PC-9 (cell line): ENCODE data around the gene DEFB114. TPM values are rescaled to one million over a fixed set of nuclear protein-coding genes. Genes with fewer than 3 reads are reported as not detected.

Experiments
- BruUV-seq: library from RNA; stranded (reverse); fragments of 400-500 nt; replicated peaks from 2 replicates; lab custom pipeline; 2021; lab: Mats Ljungman, UMichigan
- CTCF ChIA-PET: fragments of 300-600 bp; sonication (Branson Sonifier 250); formaldehyde crosslinking; loops from one replicate; lab custom pipeline; 2022; ENCODE audit warnings: antibody characterized with exemption; lab: Charles Lee
- POLR2A ChIA-PET: fragments of 300-600 bp; sonication (Branson Sonifier 250); formaldehyde crosslinking; loops from one replicate; lab custom pipeline; 2022; ENCODE audit warnings: antibody characterized with exemption; ENCODE audit not compliant: unreplicated experiment; lab: Charles Lee
- DNase-seq, 2 experiments: peaks; one replicate each; pipeline versions ENCODE4 v3.0.0 to v3.0.0-alpha.2; 2015 to 2022; ENCODE audit warnings: mixed read lengths in 1 of 2
- H2AFZ ChIP-seq: fragments of 200-600 bp; sonication (generic); 2 replicates; pipeline ENCODE4 v1.8.1; 2017; ENCODE audit warnings: antibody characterized with exemption
- H3F3A ChIP-seq: fragments of 200-600 bp; sonication (generic); 2 replicates; pipeline ENCODE4 v1.8.1; 2017; ENCODE audit warnings: antibody characterized with exemption, mild to moderate bottlenecking, low read depth; ENCODE audit not compliant: insufficient read depth
- H3K27ac ChIP-seq: fragments of 200-600 bp; sonication (generic); 2 replicates; pipeline ENCODE4 v1.6.1; 2016; ENCODE audit warnings: mixed run types
- H3K27me3 ChIP-seq: fragments of 200-600 bp; sonication (generic); 2 replicates; pipeline ENCODE4 v1.6.1; 2016; ENCODE audit warnings: low read depth, mixed run types; ENCODE audit not compliant: insufficient read depth
- H3K36me3 ChIP-seq: fragments of 200-600 bp; sonication (generic); 2 replicates; pipeline ENCODE4 v1.6.1; 2016; ENCODE audit warnings: low read depth, mixed run types
- H3K4me1 ChIP-seq: fragments of 200-600 bp; sonication (generic); replicated peaks from 2 replicates; pipeline ENCODE4 v1.6.1; 2016; ENCODE audit warnings: mixed run types; ENCODE audit not compliant: insufficient read depth
- H3K4me2 ChIP-seq: fragments of 200-600 bp; sonication (generic); 2 replicates; pipeline ENCODE4 v1.6.1; 2017; ENCODE audit warnings: mixed run types
- H3K4me3 ChIP-seq: fragments of 200-600 bp; sonication (generic); 2 replicates; pipeline ENCODE4 v1.6.1; 2016; ENCODE audit warnings: mixed run types
- H3K79me2 ChIP-seq: fragments of 200-600 bp; sonication (generic); 2 replicates; pipeline ENCODE4 v1.6.1; 2017; ENCODE audit warnings: low read depth, mixed run types
- H3K9me2 ChIP-seq: fragments of 200-600 bp; sonication (generic); 2 replicates; pipeline ENCODE4 v1.8.1; 2017; ENCODE audit warnings: mild to moderate bottlenecking; ENCODE audit not compliant: insufficient read depth
- H3K9me3 ChIP-seq: fragments of 200-600 bp; sonication (generic); 2 replicates; pipeline ENCODE4 v1.8.1; 2016; ENCODE audit warnings: low read depth; ENCODE audit not compliant: insufficient read depth
- H4K20me1 ChIP-seq: fragments of 200-600 bp; sonication (generic); 2 replicates; pipeline ENCODE4 v1.8.1; 2017; ENCODE audit not compliant: insufficient read depth
- CTCF ChIP-seq: fragments of 200-600 bp; sonication (generic); conservative IDR thresholded peaks from 2 replicates; pipeline ENCODE4 v1.6.1; 2017; ENCODE audit warnings: mixed run types, antibody characterized with exemption, mild to moderate bottlenecking, moderate library complexity
- EZH2 ChIP-seq: fragments of 200-600 bp; sonication (generic); IDR thresholded peaks from 2 replicates; pipeline ENCODE4 v1.8.0; 2017; ENCODE audit warnings: antibody characterized with exemption, low read depth
- intact Hi-C: fragments of 100-400 bp; cut with micrococcal nuclease; formaldehyde crosslinking; loops from one replicate; pipeline ENCODE4 v1.10.0; 2022; ENCODE audit not compliant: unreplicated experiment
- total RNA-seq: library from RNA; stranded (reverse); gene quantifications from 2 replicates; pipeline ENCODE4 v1.2.3, GENCODE V29; 2021

The DEFB114 gene
- total RNA-seq, 1 experiment from 2014 or later = not detected

- no peaks in the 10 kb centered on the region for H3K36me3 ChIP-seq
- H3K9me3 ChIP-seq = no peaks in the 10 kb centered on the region
- H2AFZ ChIP-seq = no peak overlapping the region
- intact Hi-C loops = no loop called here
- no peak overlapping the region for H3K4me2 ChIP-seq
- H3K27me3 ChIP-seq = no peaks in the 10 kb centered on the region
- no peaks in the 10 kb centered on the region for H3K79me2 ChIP-seq
- no peaks in the 10 kb centered on the region for H3K9me2 ChIP-seq
- H3K27ac ChIP-seq = no peak overlapping the region
- no peak overlapping the region for H3K4me3 ChIP-seq
- no peaks in the 10 kb centered on the region for H3K4me1 ChIP-seq
- TF ChIP-seq CTCF (no peak), EZH2 (no peak)
- CTCF ChIA-PET = no interaction called here
- no TSS peak for BruUV-seq
- POLR2A ChIA-PET = no interaction called here
- H3F3A ChIP-seq = no peaks in the 10 kb centered on the region
- DNase-seq = no peak
- no peaks in the 10 kb centered on the region for H4K20me1 ChIP-seq
Observed at GRCh38 chr6:49995278-49995677, 31.3 kb upstream of the DEFB114 start.

GRCh38 chr6:49988900-49989299 lies 24.9 kb upstream of the DEFB114 start:
- Histone ChIP-seq H3K4me2 (no peak overlapping the region), H3K36me3 (no peaks in the 10 kb centered on the region), H3K79me2 (no peaks in the 10 kb centered on the region), H3K4me3 (no peak overlapping the region), H3F3A (no peaks in the 10 kb centered on the region), H4K20me1 (no peaks in the 10 kb centered on the region), H2AFZ (no peak overlapping the region), H3K4me1 (no peaks in the 10 kb centered on the region), H3K27ac (no peak overlapping the region), H3K27me3 (no peaks in the 10 kb centered on the region), H3K9me2 (no peaks in the 10 kb centered on the region), H3K9me3 (no peaks in the 10 kb centered on the region)
- DNase-seq = no peak
- CTCF ChIA-PET = no interaction called here
- no peak for TF ChIP-seq EZH2
- no TSS peak for BruUV-seq
- POLR2A ChIA-PET = interaction anchor here (0.6 kb wide), 1 partner anchor 17 kb away, joined by 4 read pairs; no protein-coding TSS in a partner anchor
- intact Hi-C loops = no loop called here

GRCh38 chr6:49987749-49988148 lies 23.8 kb upstream of the DEFB114 start:
- intact Hi-C loops = no loop called here
- BruUV-seq = no TSS peak
- no peaks in the 10 kb centered on the region for H3K9me3 ChIP-seq
- H3K9me2 ChIP-seq = no peaks in the 10 kb centered on the region
- H3K4me1 ChIP-seq = no peaks in the 10 kb centered on the region
- H3K27ac ChIP-seq = no peak overlapping the region
- DNase-seq = no peak
- ChIA-PET CTCF (no interaction called here), POLR2A (no interaction called here)
- H3K4me2 ChIP-seq = no peak overlapping the region
- no peak for TF ChIP-seq EZH2
- no peak for TF ChIP-seq CTCF
- H2AFZ ChIP-seq = no peak overlapping the region
- H4K20me1 ChIP-seq = no peaks in the 10 kb centered on the region
- H3K79me2 ChIP-seq = no peaks in the 10 kb centered on the region
- no peak overlapping the region for H3K4me3 ChIP-seq
- H3F3A ChIP-seq = no peaks in the 10 kb centered on the region
- no peaks in the 10 kb centered on the region for H3K36me3 ChIP-seq
- H3K27me3 ChIP-seq = no peaks in the 10 kb centered on the region

- intact Hi-C loops = no loop called here
- Histone ChIP-seq H3K36me3 (no peaks in the 10 kb centered on the region), H3K27me3 (no peaks in the 10 kb centered on the region), H3K79me2 (no peaks in the 10 kb centered on the region), H3K4me3 (no peak overlapping the region), H3K4me1 (no peaks in the 10 kb centered on the region), H4K20me1 (no peaks in the 10 kb centered on the region), H3K27ac (no peak overlapping the region), H3F3A (no peaks in the 10 kb centered on the region), H3K9me2 (no peaks in the 10 kb centered on the region), H2AFZ (no peak overlapping the region), H3K4me2 (no peak overlapping the region), H3K9me3 (no peaks in the 10 kb centered on the region)
- CTCF ChIA-PET = no interaction called here
- POLR2A ChIA-PET = no interaction called here
- no peak for TF ChIP-seq CTCF
- TF ChIP-seq EZH2 = no peak
- DNase-seq = no peak
- no TSS peak for BruUV-seq
Observed at GRCh38 chr6:49986551-49986950, 22.6 kb upstream of the DEFB114 start.
